GM21447 (cell line): ENCODE results near the gene UST.
"Not testable (repeated sequence)": the region's sequence is repeated elsewhere in the genome, so short reads cannot be mapped to it uniquely, and the experiment has no call there.

Experiments used
- ATAC-seq: cut with Tn5 transposase; IDR thresholded peaks from one replicate; pipeline ENCODE4 v1.9.1; 2021; ENCODE audit not compliant: unreplicated experiment

The UST gene

GRCh38 chr6:148864132-148864531 is 117.3 kb downstream of the UST start:
- ATAC-seq = not testable (repeated sequence)

GRCh38 chr6:148864941-148865340 is 118.1 kb downstream of the UST start:
- no peak for ATAC-seq

GRCh38 chr6:148866657-148867268 is 119.9 kb downstream of the UST start:
- ATAC-seq = peak; percentile 85

GRCh38 chr6:148867862-148868261 is 121.0 kb downstream of the UST start:
- ATAC-seq = no peak

GRCh38 chr6:148868314-148868713 is 121.5 kb downstream of the UST start:
- no peak for ATAC-seq

GRCh38 chr6:148868901-148869300 is 122.1 kb downstream of the UST start:
- ATAC-seq = no peak

- no peak for ATAC-seq
These were observed 122.8 kb downstream of the UST start for GRCh38 chr6:148869585-148869984.

GRCh38 chr6:148873154-148873553 is 126.3 kb downstream of the UST start:
- ATAC-seq = no peak

GRCh38 chr6:148873868-148874267 is 127.0 kb downstream of the UST start:
- ATAC-seq = no peak

- ATAC-seq = no peak
These were observed 128.0 kb downstream of the UST start for GRCh38 chr6:148874698-148875293.

GRCh38 chr6:148878683-148879082 is 131.9 kb downstream of the UST start:
- no peak for ATAC-seq

GRCh38 chr6:148880742-148881141 is 133.9 kb downstream of the UST start:
- ATAC-seq = not testable (repeated sequence)

- ATAC-seq = no peak
These were observed 134.9 kb downstream of the UST start for GRCh38 chr6:148881593-148882311.

GRCh38 chr6:148883270-148883669 is 136.4 kb downstream of the UST start:
- no peak for ATAC-seq

GRCh38 chr6:148884461-148884860 is 137.6 kb downstream of the UST start:
- ATAC-seq = no peak

GRCh38 chr6:148885136-148885865 is 138.5 kb downstream of the UST start:
- no peak for ATAC-seq

- no peak for ATAC-seq
These were observed 139.4 kb downstream of the UST start for GRCh38 chr6:148885925-148886845.

GRCh38 chr6:148887181-148887580 is 140.4 kb downstream of the UST start:
- no peak for ATAC-seq

GRCh38 chr6:148888856-148889255 is 142.0 kb downstream of the UST start:
- no peak for ATAC-seq

- no peak for ATAC-seq
These were observed 143.3 kb downstream of the UST start for GRCh38 chr6:148890096-148890495.
